Muscle of back (tissue), 13 donors: ENCODE results near the gene SLC9C2. TPM values are rescaled to one million over a fixed set of nuclear protein-coding genes. Genes with fewer than 3 reads are reported as not detected.
A peak's percentile ranks its signal among the peaks of the same experiment; 100 is the strongest.
"Not testable (repeated sequence)": the region's sequence is repeated elsewhere in the genome, so short reads cannot be mapped to it uniquely, and the experiment has no call there.

Source experiments
- DNase-seq, 3 donors: peaks; one replicate each; pipeline versions ENCODE4 v3.0.0 to v3.0.0-alpha.2; 2013
- long read RNA-seq, 9 donors: transcript quantifications; one replicate each; lab custom pipeline, GENCODE V29; 2026
- polyA plus RNA-seq, 10 donors: library from polyadenylated mRNA; unstranded; fragments of 120-200 nt; gene quantifications; one replicate each; pipeline ENCODE4 v1.2.1, GENCODE V29; 2013; ENCODE audit not compliant: insufficient read length in 10 of 10

The SLC9C2 gene, protein sequence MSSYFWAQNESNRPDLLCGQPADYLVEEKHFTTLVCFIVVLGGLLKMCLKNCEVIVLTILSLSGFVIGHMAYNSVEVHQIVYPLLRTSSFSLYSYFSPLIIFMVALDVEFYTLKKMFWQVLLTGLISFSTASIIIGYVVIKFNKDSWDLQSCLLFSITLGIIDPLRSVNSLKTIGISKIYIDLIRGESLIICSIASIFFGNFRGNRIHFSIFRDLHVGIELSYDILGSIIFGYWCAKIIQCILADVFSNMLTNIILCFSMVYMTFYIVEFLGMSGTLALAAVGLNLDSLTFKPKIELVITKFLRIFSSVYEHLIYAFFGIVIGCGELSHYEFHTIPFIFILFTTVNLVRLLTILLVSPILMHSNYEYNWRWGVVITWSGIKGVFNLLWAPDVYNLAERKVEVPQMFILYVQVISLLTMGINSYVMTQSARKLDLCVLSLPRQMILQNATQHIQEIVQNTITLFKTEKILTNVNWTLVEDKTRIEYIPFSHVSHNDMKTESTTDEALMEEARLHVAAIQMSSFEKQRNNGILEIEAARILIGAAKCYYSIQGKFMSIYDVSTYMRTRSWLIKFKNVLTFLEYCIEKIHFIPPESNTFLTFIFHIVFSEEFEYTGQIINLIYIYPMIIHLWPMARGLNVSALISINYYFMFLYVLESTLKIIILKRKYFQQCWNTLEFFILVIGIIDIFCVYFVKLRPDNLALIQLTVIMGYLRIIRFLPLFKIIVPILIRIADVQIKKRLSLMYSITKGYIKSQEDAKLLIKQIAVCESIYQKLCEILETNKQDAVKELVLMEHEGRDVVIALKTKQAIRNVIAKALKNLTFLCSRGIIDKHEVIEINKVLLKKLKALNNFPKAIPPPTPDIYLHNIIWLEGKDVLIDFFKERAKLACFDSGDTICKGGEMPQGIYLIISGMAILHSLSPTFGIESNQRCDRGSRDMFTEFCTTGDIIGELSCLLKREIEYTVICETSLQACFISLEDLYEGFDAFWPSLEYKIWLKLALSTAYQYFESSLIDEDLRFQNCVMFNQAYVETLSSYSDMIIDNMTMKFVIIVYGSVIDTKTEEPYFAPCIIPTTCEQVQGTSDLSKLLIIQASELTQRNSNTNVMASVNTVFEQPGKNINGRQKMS
- not detected for polyA plus RNA-seq
- long read RNA-seq, donor 1: 0 reads
- long read RNA-seq, donor 2: 0 reads
- long read RNA-seq, donor 3: 0 reads
- long read RNA-seq, donor 4: 0 reads
- long read RNA-seq, donor 5: 0 reads
- long read RNA-seq, donor 6: 0 reads
- long read RNA-seq, donor 7: 0 reads
- long read RNA-seq, donor 8: 0 reads
- long read RNA-seq, donor 9: 0 reads

DNA sequence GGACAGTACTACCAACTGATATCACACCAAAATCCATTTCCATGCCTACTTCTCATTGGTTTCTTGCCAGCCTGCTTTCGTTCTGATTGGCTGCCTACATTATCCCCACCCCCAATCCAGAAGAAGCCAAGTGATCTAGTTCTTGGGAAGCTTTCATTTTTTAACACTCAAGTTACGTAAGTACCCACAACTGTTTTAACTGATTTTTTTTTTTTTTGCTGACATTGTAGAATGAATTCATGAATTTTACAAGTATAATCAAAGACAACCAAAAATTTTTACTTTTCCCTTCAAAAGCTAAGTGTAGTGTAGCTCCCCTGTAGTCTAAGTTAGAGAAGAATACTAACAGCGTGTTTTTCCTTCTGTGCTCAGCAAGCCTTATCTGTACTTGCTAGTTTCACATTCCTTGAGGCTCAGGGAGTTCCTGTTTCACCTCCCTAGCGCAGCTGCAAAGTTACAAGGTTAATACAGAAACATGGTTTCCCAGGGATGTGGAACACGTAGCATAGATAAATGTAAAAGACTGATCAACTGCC lies at the start of gene SLC9C2:
SLC9C2 (minus strand) TSS at position 17 of the 536 bp plus-strand sequence. CDS start 1,296 bp downstream, outside the sequence.
- peak in 1 of 3 donors; percentile 13 for DNase-seq

DNA sequence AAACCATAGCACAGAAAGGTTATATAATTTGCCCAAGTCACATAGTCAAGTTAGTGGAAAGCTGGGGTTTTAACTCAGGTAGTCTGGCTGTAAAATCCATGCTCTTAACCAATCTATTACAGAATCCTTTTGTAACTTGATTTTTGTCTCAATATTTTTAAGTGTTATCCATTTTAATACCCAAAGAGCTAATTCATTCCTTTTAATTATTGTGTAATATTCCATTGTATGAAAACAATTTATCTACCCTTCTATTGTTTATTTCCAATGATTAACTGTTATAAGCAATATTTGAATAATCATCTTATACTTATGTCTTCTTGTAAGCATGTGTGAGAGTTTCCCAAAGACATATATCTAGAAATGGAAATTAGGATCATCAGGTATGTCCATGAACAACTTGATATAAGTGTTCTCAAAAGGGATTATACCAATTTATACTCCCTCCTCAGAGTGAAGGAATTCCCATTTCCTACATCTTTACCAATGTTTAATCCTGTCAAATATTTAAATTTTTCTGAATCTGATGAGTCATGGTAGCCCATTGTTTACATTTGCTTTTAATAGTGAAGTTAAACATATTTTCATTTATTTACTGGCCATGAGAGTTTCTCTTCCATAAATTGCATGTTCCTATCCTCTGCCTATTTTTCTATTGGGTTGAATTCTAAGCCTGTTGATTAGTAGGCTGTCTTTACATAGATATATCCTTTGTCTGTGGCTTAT lies 46.2 kb upstream of the SLC9C2 start:
- no peak for DNase-seq

DNA sequence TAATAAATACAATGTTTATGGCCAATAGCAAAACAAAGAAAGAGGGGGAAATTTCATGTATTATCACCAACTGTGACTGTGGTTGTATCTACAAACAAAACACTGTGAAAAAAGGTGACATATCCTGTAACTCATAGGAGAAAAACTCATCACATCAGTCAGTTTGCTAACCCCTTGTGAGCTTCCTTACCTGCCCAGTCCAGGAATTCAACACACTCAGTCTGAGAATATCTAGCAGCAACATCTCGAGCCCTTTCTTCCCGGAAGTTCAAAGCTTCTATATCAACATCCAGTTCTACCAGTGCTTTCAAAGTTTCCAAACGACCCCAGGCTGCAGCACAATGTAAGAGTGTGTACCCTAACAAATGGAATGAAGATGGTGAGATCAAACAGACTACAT lies 43.8 kb upstream of the SLC9C2 start:
- DNase-seq: no peak

DNA sequence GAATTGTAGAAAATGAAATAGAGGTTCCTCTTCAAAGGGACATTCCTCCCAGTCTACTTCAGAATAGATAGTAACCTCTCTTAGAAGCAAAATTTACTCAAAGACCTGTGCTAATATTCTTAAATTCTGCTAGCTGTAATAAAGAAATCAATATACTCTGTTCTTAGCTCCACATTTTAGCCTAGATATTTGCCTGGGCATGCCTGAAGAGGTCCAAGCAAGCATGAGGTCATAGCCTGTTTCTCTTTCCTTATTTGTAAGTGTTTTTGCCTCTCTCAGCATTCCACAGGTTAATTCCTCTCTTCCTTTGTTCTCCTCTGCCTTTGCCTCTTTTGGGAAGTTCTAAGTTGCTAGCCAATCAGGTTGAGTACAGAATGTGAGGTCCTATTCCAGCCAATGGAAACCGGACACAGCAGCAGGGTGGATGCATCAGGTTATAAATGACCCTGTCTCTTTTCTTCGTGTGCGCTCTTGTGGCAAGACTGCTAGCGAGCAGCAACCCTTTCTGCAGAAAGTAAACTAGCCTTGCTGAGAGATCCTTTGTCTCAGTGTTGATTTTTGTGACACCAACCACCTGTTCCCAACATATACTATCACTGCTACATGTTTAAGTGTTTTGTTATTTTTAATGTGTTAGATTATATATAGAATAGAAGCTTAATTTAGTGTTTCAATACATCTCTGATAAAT lies 39.7 kb upstream of the SLC9C2 start:
- not testable (repeated sequence) for DNase-seq

DNA sequence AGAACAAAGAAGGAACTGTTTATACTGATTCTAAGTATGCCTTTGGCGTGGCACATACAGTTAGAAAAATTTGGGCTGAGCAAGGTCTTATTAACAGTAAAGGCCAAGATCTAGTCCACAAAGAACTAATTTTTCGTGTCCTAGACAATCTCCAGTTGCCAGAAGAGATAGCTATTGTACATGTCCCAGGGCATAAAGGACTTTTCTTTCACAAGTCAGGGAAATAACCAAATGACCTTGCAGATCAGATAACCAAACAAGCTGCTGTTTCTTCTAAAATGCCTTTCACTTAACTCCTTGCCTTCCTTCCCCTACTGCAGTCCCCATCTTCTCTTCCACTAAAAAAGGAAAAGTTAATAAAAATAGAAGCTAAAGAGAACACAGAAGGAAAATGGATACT lies 36.2 kb upstream of the SLC9C2 start:
- no peak for DNase-seq

DNA sequence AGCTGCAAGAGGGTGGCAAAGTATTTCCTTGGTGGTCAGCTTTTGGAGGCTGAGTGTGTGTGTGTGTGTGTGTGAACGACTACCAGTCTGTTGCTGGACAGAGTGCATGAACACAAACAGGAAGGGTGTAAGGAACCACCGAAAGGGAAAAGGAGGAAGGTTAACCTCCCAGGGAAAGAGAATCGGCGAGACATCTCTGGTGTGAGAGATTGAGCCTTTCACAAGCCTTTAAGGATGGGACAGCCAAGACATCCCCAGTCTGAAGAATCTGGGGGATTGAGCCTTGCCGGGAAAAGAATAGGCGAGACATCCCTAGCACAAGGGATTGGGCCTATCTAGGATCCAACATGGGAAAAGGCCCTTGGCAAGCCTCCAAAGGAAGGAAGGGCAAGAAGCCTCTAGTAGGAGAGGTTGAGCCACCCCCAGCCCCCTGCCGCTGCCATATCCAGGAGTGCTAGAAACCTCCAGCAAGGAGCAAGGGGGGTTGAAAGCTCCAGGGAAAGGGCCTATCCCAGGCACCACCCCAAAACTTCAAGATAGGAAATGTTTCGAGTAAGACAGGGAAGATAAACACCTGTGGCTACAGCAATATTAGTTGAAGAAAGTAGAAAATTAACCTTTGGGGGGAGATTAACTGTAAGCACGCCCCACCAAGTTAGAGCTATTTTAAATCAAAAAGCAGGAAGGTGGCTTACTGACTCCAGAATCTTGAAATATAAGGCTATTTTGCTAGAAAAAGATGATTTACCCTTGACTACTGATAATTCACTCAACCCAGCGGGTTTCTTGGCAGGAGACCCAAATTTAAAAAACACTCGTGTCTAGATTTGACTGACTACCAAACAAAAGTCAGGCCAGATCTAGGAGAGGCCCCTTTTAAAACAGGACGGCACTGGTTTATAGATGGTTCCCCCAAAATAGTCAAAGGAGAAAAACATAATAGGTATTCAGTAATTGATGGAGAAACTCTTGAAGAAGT lies 35.5 kb upstream of the SLC9C2 start:
- no peak for DNase-seq

DNA sequence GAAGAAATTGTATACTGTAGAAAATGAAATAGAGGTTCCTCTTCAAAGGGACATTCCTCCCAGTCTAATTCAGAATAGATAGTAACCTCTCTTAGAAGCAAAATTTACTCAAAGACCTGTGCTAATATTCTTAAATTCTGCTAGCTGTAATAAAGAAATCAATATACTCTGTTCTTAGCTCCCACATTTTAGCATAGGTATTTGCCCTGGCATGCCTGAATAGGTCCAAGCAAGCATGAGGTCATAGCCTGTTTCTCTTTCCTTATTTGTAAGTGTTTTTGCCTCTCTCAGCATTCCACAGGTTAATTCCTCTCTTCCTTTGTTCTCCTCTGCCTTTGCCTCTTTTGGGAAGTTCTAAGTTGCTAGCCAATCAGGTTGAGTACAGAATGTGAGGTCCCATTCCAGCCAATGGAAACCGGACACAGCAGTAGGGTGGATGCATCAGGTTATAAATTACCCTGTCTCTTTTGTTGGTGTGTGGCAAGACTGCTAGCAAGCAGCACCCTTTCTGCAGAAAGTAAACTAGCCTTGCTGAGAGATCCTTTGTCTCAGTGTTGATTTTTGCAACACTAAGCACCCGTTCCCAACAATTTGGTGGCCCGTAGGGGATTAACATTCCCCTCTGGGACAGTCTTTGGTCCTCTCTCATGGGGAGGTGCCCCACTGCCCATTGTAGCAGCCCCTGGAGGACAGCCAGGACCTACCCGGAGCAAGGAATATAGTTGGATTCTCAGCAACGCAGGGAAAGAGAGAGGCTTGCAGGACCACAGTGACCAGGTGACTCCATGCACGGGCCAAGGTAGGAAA lies 34.6 kb upstream of the SLC9C2 start:
- DNase-seq: not testable (repeated sequence)

DNA sequence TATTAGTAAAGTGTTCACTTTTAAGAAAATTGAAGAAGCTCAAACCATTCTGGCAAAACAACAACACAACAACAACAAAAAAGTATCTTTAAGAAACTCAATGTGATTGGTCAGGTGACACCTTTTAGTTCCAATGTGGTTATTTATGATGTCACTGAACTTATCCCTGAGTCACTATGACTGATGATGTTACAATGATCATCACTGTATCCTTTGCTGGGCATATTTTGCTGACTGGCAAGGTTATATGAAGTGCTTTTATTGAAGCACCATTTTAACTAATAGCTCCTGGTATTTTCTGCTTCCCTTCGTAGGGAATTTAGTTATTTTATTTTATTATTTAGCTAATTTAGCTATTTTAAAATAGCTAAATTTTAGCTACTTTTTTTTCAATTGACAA lies 32.2 kb upstream of the SLC9C2 start, which contains the start of gene TEX50:
TEX50 (plus strand) TSS at position 223 of the 400 bp plus-strand sequence. CDS start 184 bp downstream, outside the sequence.
- DNase-seq: no peak

DNA sequence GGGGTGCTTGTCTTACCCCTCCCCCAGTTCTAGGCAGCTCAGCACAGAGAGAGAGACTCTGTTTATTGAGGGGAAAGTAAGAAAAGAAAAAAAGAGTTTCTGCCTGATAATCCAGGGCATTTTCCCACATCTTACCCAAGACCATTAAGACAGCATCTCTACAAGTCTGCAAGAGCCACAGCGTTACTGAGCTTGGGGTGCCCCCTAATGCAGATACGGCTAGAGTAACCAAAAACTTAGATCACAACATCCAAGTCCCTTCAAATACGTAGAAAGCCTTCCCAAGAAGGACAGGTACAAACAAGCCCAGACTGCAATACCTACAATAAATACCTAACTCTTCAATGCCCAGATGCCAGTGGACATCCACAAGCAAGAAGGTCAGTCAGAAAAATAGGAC lies 26.0 kb upstream of the SLC9C2 start:
- DNase-seq: no peak

DNA sequence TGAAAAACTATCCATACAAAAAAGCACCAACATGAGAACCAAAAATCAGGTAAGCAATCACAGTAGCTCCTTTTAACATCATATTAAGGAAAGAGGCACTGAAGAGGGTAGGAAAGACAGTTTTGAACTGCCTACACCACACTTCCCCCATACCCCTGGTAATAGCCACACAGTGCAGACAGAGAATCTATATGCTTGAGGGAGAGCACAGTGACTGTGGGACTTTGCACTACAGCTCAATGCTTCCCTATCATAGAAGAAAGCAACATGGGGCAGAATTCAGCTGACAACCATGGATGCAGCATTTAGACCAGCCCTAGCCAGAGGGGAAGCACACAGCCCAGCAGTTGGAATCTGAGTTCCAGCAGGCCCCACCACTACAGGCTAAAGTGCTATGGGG lies 24.4 kb upstream of the SLC9C2 start:
- no peak for DNase-seq

DNA sequence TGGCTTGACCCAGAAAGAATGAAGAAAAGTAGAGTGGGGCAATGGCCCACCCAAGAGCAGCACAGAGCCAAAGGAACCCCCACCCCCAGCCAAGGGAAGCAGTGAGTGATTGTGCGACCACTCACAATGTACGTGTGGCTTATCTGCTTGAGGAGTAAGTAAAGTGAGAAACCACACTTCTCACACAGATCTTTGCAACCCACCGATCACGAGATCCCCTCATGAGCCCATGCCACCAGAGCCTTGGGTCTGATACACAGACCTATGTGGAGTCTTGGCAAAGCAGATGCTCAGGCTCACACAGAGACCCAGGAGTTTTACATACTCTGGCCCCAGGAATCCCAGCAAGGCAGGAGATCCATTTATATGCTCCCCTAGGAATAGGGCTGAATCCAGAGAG lies 14.0 kb upstream of the SLC9C2 start:
- DNase-seq: no peak

DNA sequence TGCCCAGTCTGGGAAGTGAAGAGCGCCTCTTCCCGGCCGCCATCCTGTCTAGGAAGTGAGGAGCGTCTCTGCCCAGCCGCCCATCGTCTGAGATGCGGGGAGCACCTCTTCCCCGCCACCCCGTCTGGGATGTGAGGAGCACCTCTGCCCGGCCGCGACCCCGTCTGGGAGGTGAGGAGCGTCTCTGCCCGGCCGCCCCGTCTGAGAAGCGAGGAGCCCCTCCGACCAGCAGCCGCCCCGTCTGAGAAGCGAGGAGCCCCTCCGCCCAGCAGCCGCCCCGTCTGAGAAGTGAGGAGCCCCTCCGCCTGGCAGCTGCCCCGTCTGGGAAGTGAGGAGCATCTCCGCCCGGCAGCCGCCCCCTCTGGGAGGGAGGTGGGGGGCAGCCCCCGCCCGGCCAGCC lies 10.2 kb upstream of the SLC9C2 start:
- not testable (repeated sequence) for DNase-seq

DNA sequence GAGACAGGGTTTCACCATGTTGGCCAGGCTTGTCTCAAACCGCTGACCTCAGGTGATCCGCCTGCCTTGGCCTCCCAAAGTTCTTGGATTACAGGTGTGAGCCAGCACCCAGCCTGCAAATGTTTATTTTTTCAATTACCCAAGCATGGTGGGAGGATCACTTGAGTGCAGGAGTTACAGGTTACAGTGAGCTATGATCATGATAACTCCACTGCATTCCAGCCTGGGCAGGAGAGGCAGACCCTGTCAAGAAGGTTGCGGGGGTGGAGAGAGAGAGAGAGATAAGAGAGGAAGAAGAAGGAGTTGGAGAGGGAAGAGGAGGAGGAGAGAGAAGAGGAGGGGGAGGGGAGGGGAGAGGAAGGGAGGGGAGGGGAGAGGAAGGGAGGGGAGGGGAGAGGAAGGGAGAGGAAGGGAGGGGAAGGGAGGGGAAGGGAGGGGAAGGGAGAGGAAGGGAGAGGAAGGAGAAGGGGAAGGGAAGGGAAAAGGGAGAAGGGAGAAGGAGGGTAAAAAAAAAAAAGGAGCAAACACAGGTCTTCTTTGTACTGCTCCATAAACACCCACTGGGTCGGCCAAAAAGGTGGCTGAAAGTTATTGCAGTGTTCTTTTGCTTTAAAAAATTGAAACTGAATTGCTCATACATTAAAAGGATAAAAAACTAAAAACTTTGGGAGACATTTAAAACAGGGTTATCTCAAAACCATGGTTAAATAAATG lies 5.8 kb upstream of the SLC9C2 start:
- DNase-seq: no peak

DNA sequence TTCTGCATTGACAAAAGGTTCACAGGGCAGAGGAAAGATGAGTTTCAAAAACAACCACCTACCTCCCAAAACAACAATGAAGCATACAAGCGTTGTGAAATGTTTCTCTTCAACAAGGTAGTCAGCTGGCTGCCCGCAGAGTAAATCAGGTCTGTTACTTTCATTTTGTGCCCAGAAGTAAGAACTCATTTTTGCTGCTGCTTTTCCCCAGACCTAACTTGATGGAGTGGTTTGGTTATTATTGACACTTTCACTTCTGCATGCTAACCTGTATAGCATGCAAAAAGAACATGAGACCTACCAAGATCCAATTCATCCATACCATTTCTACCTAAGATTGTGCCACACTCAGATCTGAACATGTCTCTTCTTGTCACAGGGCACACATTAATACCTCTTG lies 1.3 kb downstream of the SLC9C2 start:
- no peak for DNase-seq

DNA sequence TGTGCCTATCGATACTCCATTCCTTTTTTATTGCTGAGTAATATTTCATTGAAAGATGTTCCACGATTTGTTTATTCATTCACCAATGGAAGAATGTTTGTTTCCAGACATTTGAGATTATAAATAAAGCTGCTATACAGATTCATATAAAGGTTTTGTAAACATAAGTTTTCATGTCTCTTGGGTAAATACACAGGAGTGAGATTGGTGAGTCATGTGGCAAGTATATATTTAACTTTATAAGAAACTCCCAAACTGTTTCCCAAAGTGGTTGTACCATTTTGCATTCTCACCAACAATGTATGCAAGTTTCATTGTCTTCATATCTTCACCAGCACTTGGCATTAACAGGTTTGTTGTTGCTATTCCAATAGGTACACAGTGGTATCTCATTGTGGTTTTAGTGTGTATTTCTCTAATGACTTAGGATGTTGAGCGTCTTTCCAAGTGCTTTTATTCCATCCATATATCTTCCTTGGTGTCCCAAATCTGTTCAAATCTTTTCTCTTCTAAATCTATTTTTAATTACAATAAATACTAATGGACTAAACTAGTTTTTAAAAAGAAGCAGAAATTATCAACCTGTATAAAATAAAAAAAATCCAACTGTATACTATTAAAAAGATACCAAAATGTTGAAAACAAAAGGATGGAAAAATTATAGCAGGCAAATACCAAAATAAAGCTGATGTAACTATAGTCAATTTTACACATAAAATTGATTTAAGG lies 6.6 kb downstream of the SLC9C2 start:
- DNase-seq: no peak

DNA sequence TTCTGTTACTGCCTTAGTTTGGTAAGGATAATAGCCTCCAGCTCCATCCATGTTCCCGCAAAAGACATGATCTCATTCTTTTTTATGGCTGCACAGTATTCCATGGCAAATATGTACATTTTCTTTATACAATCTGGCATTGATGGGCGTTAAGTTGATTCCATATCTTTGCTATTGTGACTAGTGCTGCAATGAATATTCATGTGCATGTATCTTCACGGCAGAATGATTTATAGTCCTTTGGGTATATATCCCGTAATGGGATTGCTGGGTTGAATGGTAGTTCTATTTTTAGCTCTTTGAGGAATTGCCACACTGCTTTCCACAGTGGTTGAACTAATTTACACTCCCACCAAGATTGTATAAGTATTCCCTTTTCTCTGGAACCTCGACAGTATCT lies 11.7 kb downstream of the SLC9C2 start:
- not testable (repeated sequence) for DNase-seq

DNA sequence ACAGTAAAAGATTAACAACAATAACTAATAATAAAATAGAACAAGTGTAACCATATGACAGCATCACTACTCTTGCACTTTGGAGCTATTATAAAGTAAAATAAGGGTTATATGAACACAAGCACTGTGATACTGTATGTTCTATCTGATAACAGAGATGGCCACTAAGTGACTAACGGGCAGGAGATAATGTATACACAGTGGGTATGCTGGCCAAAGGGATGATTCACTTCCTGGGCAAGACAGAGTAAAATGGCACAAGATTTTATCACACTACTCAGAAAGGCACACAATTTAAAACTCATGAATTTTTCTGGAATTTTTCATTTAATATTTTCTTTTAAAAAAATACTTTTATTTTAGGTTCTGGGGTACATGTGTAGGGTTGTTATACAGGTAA lies 12.3 kb downstream of the SLC9C2 start:
- no peak for DNase-seq
